HG02938 (cell line): ENCODE data around the gene KAT2B.
A peak's percentile ranks its signal among the peaks of the same experiment; 100 is the strongest.

Experiments used
- ATAC-seq: cut with Tn5 transposase; IDR thresholded peaks from one replicate; pipeline ENCODE4 v1.9.1; 2021; ENCODE audit warnings: mild to moderate bottlenecking, moderate library complexity; ENCODE audit not compliant: unreplicated experiment

KAT2B gene

DNA sequence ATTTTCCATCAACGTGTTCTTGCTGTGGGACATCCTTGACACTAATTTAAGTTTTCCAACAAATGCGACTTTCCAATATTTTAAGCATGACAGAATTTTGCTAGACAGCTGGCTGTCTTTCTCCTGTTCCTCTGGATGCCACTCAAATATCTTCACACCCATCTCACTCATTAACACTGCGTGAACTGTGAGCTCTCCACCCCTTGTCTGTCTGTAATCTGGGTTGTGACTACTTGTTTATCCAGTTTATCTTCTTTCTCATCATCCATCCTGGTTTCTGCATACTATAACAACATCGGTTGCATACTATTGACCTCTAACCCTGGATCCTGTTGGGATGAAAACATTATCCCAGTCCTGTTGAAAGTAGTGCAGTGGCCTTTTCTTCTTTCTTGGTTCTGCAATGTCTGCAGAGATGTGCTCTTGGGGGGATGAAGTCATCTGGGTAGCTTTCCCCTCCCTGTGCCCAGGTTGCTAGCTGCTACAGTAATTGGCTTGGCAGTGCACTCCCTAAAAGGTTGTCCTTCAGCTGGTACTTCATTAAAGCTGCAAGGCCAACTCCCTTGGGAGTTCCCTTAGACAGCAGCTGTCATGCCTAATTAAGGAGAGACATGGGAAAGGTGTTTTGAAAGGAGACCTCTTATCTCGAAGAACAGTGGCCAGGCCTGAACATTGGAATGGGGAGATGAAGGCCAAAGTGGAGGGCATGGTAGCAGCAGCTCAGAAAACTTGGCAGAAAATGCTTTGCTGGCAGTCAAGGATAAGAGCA, 24.7 kb downstream of the KAT2B start:
- no peak for ATAC-seq

DNA sequence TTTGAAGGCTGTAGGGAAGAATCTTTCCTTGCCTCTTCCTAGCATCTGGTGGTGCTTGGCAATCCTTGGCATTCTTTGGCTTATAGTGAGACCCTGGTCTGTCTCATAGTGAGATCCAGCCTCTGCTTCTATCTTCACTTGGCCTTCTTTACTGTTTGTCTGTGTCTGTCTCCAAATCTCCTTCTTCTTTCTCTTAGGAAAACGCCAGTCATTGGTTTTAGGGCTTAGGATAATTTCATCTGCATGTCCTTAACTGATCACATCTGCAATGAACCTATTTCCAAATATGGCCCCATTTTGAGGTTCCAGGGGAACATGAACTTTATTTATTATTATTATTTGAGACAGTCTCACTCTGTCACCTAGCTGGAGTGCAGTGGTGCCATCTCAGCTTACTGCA, 25.8 kb downstream of the KAT2B start:
- ATAC-seq: no peak

DNA sequence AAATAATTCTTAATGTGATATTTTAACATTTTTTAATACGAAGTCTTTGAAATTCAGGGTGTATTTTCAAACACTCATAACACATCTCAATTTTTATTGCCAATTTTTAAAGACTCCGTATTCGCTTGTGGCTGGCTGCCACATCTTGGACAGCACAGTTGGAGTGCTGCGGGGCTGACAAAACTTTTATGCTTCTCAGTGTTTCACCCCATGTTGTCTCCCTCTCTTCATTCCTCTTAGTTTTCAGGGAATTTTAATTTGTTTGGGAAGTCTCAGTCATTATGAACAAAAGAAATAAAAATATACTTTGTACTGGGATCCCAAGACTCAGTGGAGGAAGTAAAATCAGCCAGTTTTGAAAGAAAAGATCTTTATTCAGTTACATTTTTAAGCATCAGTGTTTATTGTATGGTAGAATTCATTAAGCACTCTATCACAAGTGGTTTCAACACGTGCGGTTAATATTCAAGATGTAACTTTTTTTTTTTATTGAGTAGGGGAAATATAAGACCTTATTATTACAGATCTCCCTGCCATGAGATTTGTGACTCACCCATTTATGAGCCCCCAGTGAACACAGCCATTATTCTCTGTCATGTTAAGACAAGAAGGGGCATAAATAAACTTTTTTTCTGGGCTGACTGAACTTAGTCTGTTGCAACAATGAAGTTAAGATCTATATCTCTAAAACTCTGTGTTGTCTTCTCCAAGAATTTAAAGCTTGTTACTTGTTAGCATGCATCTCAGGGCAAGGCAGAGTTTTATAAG, 26.8 kb downstream of the KAT2B start:
- ATAC-seq: no peak

DNA sequence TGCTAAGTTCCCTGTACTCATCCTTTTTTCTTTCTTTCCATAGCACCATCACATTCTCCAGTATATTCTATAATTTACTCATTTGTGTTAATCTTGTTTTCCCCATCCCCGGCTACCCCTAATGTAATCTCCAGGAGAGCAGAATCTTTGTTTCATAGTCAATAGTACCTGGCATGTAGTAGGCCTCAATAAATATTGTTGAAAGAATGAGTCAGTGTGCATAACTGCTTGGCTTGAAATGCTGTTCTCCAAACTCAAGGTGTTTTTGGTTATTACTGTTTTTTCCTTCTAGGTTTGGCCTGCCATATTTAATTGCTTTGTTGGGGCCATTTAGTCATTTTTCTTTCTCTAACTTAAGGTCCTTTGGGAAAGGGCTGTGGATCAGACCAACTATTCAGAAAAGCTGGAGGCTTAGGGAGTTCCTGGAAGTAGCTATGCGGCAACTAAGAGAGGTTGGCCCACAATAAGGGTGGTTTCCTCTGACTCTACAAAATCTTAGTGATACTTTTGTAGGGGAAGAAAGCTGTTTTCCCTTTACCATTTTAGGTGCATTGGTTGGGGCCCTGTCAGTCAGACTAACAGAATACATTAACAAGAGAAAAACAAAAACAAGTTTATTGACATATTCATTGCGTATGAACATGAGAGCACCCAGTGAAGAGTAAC, 28.4 kb downstream of the KAT2B start:
- no peak for ATAC-seq

DNA sequence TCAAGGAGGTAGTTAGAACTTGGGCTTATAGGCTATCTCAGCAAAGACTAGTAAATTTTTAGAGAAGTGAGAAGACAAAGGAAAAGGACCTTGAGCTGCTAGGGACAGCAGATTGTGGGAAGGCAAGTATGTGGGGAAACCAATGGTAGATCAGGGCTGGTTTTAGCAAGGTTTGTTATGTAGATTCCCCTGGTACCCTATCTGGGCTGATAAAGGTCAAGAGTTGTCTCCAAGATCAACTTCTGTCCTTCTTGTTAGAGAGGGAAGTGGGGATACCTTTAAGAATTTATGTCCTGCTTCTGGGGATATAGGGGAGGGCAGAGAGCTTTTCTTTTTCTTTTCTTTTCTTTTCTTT, 28.9 kb downstream of the KAT2B start:
- ATAC-seq: no peak

DNA sequence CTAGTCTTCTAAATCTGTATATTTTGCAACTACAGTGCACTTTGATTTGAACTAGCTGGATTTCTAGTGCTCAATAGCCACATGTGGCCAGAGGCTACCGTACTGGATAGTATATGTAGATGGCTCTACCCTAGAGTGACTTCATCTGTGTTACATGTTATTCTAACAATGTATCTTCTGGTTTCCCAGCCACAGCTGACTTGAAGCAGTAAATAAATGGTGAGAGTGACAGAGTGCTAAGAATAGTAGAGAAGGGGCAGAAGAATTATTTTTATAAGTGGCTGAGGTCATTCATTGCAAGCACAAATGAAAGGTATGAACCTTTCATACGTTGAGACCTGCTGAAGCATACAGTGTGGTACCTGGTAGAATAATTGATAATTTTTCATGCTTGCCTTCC, 30.9 kb downstream of the KAT2B start:
- no peak for ATAC-seq

DNA sequence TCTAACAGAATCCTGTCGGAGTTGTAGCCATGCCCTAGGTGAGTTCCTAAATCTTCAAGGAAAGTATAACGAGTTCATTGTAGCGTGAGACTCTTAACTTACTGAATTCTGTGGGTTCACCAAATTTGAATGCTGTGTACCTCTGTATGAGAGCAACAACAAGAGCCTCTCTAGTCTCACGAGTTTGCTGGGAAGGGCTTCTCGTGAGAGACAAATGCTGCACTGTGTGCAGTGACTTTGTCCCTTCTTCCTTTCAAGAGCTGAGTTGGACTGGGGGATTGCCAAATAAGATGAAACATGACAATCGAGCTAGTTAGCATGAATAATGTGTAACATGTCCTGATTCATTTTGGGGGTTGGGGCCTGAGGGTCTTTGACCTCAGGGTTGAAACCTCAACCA, 32.2 kb downstream of the KAT2B start:
- no peak for ATAC-seq

DNA sequence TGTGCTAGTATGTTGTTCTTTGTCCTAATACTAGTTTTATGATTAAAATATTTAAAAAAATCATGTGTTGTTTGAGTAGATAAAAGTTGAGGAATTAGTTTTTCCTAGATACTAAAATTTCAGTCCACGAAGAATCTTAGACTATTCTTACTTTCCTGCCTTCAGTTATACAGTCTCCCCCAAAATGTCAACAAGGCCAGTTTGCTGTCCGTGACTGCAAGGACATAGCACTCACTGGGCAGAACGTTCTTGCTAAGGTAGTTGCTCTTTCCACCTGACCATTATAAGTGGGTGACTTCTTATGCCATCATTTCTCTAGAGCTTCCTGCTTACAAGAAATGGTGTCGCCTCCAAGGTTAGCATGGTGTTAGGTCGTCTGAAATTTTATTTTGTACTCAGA, 32.8 kb downstream of the KAT2B start:
- ATAC-seq: no peak

DNA sequence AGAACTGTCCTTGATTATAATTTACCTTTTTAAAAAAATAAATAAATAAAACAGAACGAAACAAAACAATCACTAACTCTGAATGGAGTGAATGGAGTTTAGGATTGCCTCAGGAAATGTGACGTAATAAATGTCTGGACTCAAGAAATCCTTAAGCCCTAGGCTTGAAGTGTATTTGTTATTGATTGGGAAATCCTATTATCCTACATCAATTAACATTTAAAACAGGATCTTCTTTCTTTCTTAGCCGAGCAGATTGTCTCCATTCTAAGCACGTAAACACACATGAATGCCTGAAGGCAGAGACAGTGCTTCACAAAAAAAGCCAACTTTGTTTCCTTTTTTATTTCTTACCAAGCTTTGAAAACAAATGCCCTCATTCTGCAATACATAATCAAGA, 33.4 kb downstream of the KAT2B start:
- no peak for ATAC-seq

DNA sequence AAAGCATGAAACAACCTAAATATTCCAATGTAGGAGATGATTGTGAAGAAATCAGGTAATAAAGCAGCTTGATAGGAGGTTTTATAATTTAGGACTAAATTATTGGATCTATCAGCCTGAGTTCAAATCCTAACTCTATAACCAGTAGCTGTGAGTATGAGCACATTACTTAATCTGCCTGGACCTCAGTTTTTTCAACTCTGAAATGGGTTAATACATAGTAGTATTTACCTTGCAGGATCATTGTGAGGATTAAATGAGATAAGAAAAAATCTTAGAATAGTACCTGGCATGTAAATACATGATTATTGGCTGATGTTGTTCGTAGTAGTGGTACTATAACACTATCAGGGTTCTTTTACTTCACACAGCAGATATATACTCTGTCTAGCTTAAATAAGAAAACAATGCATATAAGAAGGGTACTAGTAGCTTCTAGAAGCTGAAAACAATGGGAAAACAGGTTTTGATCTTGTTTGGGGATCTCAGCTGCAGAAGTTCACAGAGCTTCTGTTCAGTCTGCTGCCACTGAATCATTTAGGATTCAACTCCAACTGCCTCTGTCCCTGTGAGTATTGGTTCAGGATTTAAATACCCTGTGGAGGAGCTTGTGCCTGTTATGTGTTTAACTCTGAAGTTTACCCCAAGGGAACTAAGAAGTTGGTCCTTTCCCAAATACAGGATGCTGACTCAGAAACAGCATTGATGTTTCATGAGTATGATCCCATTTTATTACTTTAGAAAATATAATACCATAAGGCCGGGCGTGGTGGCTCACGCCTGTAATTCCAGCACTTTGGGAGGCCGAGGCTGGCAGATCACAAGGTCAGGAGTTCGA, 34.2 kb downstream of the KAT2B start:
- ATAC-seq: no peak

DNA sequence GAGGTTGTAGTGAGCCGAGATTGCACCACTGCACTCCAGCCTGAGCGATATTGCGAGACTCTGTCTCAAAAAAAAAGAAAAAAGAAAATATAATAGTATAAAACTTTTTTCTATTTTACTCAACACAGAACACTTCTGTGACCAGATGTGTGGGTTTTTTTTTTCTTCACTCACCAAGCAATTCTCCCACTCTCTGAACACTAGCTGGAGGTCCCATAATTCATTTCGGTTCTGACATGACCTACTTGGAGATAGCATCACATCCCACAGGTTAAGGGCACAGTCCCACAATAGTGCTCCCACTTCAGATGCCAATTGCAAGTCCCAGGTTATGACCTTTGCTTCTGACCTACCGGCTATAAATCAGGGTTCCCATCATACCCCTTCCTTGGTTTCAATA, 35.0 kb downstream of the KAT2B start:
- no peak for ATAC-seq

DNA sequence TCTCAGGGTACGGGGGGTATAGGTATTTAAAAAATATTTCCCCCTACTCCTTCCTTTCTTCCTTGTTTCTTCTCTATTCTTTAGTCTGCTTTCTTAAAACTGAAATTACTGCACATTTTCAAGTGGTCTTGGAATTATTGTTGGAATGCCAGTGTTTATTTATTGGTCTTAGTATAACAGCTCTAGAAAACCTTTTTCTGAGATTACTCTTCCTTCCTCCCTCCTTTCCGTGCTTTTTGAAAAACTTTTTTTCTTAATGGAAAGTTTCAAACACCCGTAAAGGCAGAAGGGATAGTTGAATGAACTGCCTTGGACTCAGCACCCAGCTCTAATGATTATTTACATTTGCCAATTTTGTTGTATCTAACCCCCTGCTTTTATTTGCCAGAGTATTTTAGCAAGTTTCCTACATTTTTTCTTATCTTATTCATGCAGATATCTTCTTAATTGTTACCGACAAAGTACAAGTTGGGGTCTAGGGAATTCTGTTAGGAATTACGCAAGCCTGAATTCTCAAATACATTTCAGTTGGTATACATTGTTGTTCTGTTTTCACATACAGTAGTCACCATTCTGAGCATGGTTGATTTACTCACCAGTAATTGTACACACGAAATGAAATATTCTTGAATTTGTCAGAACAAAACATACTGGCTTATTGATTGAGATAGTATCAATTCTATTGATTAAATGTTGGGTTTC, 36.2 kb downstream of the KAT2B start:
- ATAC-seq: no peak

DNA sequence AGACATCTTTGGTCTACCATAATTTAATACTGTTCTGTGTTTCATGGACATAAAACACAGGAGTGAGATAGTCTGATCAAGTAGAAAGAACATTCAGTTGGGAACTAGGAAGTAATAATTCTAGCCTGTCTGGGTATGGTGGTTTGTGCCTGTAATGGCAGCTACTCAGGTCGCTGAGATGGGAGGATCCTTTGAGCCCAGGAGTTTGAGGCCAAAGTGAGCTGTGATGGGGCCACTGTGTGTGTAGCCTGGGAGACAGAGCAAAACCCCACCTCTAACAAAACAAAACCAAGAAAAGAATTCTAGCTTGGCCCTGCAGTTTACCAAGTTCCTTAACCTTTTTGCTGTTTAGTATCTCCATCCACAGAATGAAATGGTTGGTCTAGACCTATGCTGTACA, 36.8 kb downstream of the KAT2B start:
- ATAC-seq: peak; percentile 33

DNA sequence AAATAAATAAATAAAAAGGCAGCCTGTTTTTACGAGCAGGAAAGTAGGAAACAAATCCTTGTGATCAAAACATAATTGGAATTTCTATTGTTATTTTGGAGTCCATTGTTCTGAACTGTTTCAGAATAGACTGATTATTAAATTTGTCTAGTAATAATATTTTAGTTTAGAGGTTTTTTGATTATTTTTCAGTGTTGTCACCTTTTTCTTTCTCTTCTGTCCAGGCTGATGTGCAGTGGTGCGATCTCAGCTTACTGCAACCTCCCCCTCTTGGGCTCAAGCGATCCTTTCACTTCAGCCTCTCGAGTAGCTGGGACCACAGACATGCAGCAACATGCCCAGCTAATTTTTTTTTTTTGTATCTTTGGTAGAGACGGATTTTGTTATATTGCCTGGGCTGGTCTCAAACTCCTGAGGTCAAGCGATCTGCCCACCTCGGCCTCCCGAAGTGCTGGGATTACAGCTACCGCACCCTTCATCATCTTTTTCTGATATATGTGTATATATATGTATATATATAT, 38.0 kb downstream of the KAT2B start:
- no peak for ATAC-seq

DNA sequence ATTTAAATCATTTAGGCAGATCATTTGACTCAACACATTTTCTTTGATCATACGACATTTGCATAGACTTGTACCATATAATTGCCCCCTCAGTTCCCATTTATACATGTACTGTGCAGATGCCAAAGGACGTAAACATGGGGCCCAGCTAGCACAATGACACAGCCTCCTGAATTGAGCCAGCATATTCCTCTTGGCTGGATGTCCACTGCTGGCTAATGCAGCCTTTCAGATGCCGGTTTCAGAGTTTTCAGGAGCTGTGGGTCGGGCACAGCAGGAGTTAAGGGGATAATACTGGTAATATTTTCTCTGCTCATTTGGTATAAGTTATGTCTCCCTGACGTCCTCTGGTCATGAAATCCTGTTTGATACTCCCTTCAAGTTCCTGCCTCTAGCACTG, 39.4 kb downstream of the KAT2B start:
- no peak for ATAC-seq

DNA sequence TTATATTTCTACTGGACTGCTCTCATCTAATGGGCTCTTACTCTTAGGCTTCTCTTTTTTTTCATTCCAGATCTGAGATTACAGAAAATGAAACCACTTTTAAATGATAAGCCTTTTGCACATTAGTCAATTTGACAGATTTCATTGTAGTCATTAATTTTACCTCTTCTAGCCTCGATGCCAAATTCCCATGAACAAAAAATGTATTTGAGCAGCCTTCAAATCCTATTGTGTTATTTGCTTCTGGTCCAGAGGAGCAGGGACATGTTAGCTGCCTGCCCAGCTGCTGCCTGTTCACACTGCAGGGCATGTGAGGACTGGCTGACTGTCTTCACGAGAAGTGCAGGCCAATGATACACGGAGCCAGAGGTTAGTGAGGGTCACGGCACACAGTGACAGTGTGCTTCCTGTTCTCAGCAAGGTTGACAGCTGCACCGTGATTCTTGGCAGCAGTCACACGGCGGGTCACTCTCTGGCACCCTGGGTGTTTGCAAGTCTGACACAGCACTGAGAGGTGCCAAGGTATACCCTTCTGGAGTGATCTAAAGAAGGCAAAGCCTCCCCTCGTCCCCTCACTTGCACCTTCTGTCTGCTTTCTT, 40.8 kb downstream of the KAT2B start:
- ATAC-seq: peak; percentile 86

DNA sequence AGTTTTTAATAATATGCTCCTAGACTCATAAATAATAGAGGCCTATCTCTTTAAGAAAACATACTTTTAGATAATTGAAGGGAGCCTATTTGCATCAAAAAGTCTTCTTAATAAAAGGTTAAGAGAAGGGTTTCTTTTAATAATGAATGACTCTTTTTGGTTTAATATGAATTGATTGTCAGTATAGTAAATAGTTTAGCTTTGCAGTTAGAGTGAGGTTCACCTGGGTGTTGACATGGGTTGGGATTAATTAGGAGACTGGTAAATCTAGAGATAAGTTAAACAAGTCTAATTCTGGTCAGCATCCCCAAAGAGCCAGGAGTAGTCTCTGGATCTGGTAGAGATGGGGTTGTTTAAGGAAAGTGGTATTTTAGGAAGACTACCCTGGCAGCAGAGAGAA, 43.0 kb downstream of the KAT2B start:
- ATAC-seq: no peak

DNA sequence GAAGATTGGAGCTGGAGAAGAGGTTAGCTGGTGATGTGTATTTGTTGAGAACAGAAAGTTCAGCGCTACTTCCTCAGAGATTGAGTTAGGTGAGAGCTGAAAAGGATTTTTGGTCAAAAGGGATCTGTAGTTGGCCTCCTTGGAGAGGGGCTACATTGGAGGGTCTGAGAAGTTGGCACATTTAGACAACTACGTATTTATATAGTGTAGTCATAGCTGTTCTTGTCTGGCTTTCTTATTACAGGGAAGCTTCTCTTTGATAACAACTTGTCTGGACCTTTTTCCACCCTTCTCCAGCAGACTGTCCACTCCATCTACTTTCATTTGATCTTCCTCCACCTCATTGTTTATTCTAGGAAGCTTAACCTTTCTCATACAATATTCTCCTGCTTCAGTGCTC, 43.7 kb downstream of the KAT2B start:
- no peak for ATAC-seq

DNA sequence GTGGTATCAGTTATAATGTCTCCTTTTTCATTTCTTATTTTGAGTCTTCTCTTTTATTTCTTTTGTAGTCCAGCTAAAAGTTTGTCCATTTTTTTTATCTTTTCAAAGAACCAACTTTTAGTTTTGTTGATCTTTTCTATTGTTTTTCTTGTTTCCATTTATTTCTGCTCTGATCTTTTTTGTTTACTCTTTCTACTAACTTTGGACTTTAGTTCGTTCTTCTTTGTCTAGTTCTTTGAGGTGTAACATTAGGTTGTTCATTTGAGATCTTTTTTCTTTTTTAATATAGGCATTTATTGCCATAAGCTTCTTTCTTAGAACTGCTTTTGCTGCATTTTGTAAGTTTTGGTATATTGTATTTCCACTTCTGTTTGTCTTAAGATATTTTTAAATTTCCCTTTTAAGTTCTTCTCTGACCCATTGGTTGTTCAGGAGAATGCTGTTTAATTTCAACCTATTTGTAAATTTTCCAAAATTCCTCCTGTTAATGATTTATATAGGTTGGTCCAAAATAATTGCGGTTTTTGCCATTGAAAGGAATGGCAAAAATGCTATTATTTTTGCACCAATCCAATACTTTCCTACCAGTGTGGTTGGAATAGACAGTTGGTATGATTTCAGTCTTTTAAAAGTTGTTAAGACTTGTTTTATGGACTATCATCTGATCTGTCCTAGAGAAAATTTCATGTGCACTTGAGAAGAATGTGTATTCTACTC, 51.2 kb downstream of the KAT2B start:
- ATAC-seq: no peak
